Activated CD8-positive, alpha-beta memory T cell treated with anti-CD3 and anti-CD28 coated beads for 1 hour (primary cell): ENCODE measurements around the gene KAT6B.

Experiments
- DNase-seq, 2 donors: peaks; one replicate each; pipeline ENCODE4 v3.0.0-alpha.2; 2020; ENCODE audit warnings: low read depth in 1 of 2; ENCODE audit errors: extremely low read depth in 1 of 2

KAT6B gene

GRCh38 chr10:75061709-75062505, 235.5 kb downstream of the KAT6B start:
- no peak for DNase-seq

GRCh38 chr10:75062506-75063299, 236.3 kb downstream of the KAT6B start:
- no peak for DNase-seq

- DNase-seq = no peak
These were observed 237.2 kb downstream of the KAT6B start for GRCh38 chr10:75063461-75064230.

GRCh38 chr10:75065076-75065475, 238.7 kb downstream of the KAT6B start:
- no peak for DNase-seq

- DNase-seq = no peak
These were observed 239.9 kb downstream of the KAT6B start for GRCh38 chr10:75066271-75066670.

- no peak for DNase-seq
These were observed 240.9 kb downstream of the KAT6B start for GRCh38 chr10:75067272-75067671.

GRCh38 chr10:75068523-75068922, 242.1 kb downstream of the KAT6B start:
- no peak for DNase-seq

GRCh38 chr10:75070476-75070875, 244.1 kb downstream of the KAT6B start:
- no peak for DNase-seq

GRCh38 chr10:75070961-75071428, 244.6 kb downstream of the KAT6B start:
- no peak for DNase-seq

GRCh38 chr10:75071756-75072155, 245.4 kb downstream of the KAT6B start:
- DNase-seq = no peak

GRCh38 chr10:75072727-75073126, 246.3 kb downstream of the KAT6B start:
- DNase-seq = no peak

- no peak for DNase-seq
These were observed 247.0 kb downstream of the KAT6B start for GRCh38 chr10:75073442-75073841.

GRCh38 chr10:75074711-75075445, 248.5 kb downstream of the KAT6B start:
- no peak for DNase-seq

GRCh38 chr10:75076348-75076747, 249.9 kb downstream of the KAT6B start:
- no peak for DNase-seq

GRCh38 chr10:75079436-75080083, 253.2 kb downstream of the KAT6B start:
- DNase-seq = no peak

GRCh38 chr10:75080554-75080953, 254.2 kb downstream of the KAT6B start:
- DNase-seq = no peak

GRCh38 chr10:75081379-75081778, 255.0 kb downstream of the KAT6B start:
- no peak for DNase-seq
